ENCODE measurements around the gene MTRF1. TPM values are rescaled to one million over a fixed set of nuclear protein-coding genes. Genes with fewer than 3 reads are reported as not detected.
"Not testable (repeated sequence)": the region's sequence is repeated elsewhere in the genome, so short reads cannot be mapped to it uniquely, and the experiment has no call there.

MTRF1 gene
- total RNA-seq, 1 experiment from 2014 or later = 15.8 TPM

DNA sequence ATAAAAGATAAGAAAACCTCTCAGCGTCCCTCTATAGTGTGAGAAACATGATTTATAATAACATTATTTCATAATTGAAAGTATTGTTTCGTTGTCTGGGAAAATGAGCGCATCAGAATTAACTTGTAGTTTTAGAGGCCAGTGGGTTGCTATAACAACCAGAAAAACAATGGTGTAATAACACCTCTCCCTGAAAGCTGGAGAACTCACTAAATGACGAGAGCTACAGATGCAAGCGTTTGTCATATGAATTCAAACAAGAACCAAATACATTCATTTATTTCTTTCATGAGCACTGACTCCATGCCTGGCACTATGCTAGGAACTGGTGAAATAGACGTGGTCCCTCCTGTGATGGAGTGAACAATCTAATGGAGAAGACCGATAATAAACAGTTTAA is 85.3 kb downstream of the MTRF1 start:
- TF ChIP-seq, protein P1, sequence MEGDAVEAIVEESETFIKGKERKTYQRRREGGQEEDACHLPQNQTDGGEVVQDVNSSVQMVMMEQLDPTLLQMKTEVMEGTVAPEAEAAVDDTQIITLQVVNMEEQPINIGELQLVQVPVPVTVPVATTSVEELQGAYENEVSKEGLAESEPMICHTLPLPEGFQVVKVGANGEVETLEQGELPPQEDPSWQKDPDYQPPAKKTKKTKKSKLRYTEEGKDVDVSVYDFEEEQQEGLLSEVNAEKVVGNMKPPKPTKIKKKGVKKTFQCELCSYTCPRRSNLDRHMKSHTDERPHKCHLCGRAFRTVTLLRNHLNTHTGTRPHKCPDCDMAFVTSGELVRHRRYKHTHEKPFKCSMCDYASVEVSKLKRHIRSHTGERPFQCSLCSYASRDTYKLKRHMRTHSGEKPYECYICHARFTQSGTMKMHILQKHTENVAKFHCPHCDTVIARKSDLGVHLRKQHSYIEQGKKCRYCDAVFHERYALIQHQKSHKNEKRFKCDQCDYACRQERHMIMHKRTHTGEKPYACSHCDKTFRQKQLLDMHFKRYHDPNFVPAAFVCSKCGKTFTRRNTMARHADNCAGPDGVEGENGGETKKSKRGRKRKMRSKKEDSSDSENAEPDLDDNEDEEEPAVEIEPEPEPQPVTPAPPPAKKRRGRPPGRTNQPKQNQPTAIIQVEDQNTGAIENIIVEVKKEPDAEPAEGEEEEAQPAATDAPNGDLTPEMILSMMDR (IDR thresholded peaks at IDR 0.05; ENCODE audit: unreplicated experiment) = no peak
- Mint-ChIP-seq H3K36me3 (ENCODE audit: insufficient read depth, unreplicated experiment) (no peaks in the 10 kb centered on the region), H3K27me3 (ENCODE audit: unreplicated experiment) (no peaks in the 10 kb centered on the region), H3K27ac (ENCODE audit: unreplicated experiment) (peak overlapping the region; percentile 27), H3K4me1 (ENCODE audit: low read depth, unreplicated experiment) (no peaks in the 10 kb centered on the region), H3K9me3 (ENCODE audit: low read depth, unreplicated experiment) (no peaks in the 10 kb centered on the region), H3K4me3 (ENCODE audit: low read depth, unreplicated experiment) (no peak overlapping the region)
- intact Hi-C loops (cut with micrococcal nuclease; ENCODE audit: unreplicated experiment) = no loop called here
- DNase-seq = no peak
- BruUV-seq (replicated peaks) = no TSS peak
- CTCF ChIA-PET = no interaction called here

DNA sequence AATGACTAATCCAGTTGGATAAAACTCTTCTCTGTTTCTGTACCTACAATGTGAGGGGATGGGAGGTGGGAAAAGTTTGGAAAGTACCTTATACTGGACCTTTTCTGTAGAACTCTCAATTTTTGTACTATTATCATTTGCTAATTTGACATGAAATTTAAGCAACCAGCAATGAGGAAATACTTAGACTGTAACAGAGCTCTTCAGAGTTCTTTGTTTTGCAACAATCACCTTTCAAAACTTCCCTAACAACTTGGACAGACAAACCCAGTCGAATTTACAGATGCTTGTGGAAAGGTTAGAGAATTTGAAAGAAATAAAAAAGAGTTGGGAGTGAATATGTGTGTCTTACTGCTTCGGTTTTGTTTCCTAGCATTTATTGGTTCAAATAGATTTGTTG is 85.8 kb downstream of the MTRF1 start:
- no peak for DNase-seq
- TF ChIP-seq, protein P1 (IDR thresholded peaks at IDR 0.05; ENCODE audit: unreplicated experiment) = no peak
- no TSS peak for BruUV-seq (replicated peaks)
- Mint-ChIP-seq H3K9me3 (ENCODE audit: low read depth, unreplicated experiment) (no peaks in the 10 kb centered on the region), H3K27me3 (ENCODE audit: unreplicated experiment) (no peaks in the 10 kb centered on the region), H3K36me3 (ENCODE audit: insufficient read depth, unreplicated experiment) (no peaks in the 10 kb centered on the region), H3K27ac (ENCODE audit: unreplicated experiment) (peak overlapping the region; percentile 27), H3K4me3 (ENCODE audit: low read depth, unreplicated experiment) (no peak overlapping the region), H3K4me1 (ENCODE audit: low read depth, unreplicated experiment) (no peaks in the 10 kb centered on the region)
- intact Hi-C loops (cut with micrococcal nuclease; ENCODE audit: unreplicated experiment) = no loop called here
- CTCF ChIA-PET = no interaction called here

DNA sequence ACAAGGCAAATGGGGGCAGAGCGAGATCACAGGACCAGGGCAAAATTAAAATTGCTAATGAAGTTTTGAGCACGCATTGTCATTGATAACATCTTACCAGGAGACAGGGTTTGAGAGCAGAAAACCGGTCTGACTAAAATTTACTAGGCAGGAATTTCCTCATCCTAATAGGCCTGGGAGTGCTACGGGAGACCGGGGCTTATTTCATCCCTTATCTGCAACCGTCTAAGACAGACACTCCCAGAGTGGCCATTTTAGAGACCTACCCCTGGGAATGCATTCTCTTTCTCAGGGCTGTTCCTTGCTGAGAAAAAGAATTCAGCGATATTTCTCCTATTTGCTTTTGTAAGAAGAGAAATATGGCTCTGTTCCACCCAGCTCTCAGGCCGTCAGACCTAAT is 87.8 kb downstream of the MTRF1 start:
- DNase-seq; H3K27me3 Mint-ChIP-seq (ENCODE audit: unreplicated experiment); H3K36me3 Mint-ChIP-seq (ENCODE audit: insufficient read depth, unreplicated experiment); CTCF ChIA-PET; H3K4me3 Mint-ChIP-seq (ENCODE audit: low read depth, unreplicated experiment); H3K4me1 Mint-ChIP-seq (ENCODE audit: low read depth, unreplicated experiment); H3K9me3 Mint-ChIP-seq (ENCODE audit: low read depth, unreplicated experiment); intact Hi-C loops (cut with micrococcal nuclease; ENCODE audit: unreplicated experiment); H3K27ac Mint-ChIP-seq (ENCODE audit: unreplicated experiment); BruUV-seq (replicated peaks): not testable (repeated sequence)

Other genes with a start within 250 kb of the MTRF1 start
- 63.4 and 63.5 TPM in 2 replicates for gene ELF1, start 244.3 kb downstream of the MTRF1 start, total RNA-seq (2022)
- 7.2 and 7.6 TPM in 2 replicates for gene WBP4, start 202.1 kb downstream of the MTRF1 start, total RNA-seq (2022)
- gene KBTBD6, start 130.8 kb downstream of the MTRF1 start, total RNA-seq (2022) = 6.6 and 6.9 TPM in 2 replicates
- 6.3 and 6.4 TPM in 2 replicates for gene KBTBD7, start 69.0 kb downstream of the MTRF1 start, total RNA-seq (2022)
- 23.7 and 27.0 TPM in 2 replicates for gene NAA16, start 47.7 kb upstream of the MTRF1 start, total RNA-seq (2022)
- 0.93 and 1.7 TPM in 2 replicates for gene RGCC, start 194.0 kb upstream of the MTRF1 start, total RNA-seq (2022)